GM19193 (cell line): ENCODE results near the gene IGDCC3.

ENCODE experiments used
- POLR2A ChIP-seq: IDR thresholded peaks from 4 replicates; pipeline ENCODE4 v1.6.1; 2011; ENCODE audit not compliant: insufficient read depth, insufficient read length; ENCODE audit errors: extremely low read depth

The IGDCC3 gene

GRCh38 chr15:65372787-65373067 lies 5.1 kb downstream of the IGDCC3 start:
- TF ChIP-seq POLR2A = no peak

- TF ChIP-seq POLR2A = no peak
These were observed 5.6 kb downstream of the IGDCC3 start for GRCh38 chr15:65371976-65372786.

DNA sequence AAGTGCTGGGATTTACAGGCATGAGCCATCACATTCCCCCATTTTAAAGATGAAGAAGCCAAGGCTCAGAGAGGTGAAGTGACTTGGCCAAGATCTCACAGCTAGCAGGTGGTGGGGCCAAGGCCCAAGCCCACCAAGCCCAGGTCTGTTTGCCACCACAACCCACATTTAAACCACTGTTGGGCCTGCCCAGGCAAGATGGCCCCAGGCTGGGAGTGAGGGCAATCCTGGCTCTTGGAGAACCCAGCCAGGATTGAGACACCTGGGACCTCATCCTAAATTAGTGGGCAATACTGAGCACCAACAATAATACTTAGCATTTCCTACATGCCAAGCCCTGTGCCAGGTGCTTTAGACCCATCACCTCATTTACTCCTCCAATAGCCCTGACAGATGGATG lies 6.9 kb downstream of the IGDCC3 start:
- no peak for TF ChIP-seq POLR2A

GRCh38 chr15:65369651-65370050 lies 8.2 kb downstream of the IGDCC3 start:
- no peak for TF ChIP-seq POLR2A

- TF ChIP-seq POLR2A = no peak
These were observed 8.6 kb downstream of the IGDCC3 start for GRCh38 chr15:65369212-65369547.

GRCh38 chr15:65368302-65369211 lies 9.2 kb downstream of the IGDCC3 start:
- no peak for TF ChIP-seq POLR2A

GRCh38 chr15:65366122-65366892 lies 11.5 kb downstream of the IGDCC3 start:
- TF ChIP-seq POLR2A = no peak

DNA sequence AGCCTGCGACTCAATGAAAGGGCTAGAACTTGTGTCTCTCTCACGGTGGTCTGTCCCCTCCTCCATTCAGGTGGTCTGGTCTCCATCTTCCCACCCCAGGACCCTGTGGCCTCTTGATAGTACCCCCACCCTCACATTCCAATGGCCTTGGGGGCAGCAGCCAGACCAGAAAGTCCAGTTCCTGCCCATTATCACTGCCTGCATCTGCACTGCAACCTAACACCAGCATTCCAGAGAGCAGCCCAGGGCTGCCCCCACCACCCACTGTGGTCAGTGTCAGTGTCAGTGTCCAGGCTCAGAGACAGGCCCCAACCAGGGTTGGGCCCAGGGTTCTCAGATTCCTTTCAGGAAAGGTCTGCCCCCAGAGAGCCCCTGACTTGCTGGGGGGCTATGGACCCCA lies 12.6 kb downstream of the IGDCC3 start:
- TF ChIP-seq POLR2A = no peak

- TF ChIP-seq POLR2A = no peak
These were observed 14.0 kb downstream of the IGDCC3 start for GRCh38 chr15:65363766-65364165.

- TF ChIP-seq POLR2A = no peak
These were observed 14.5 kb downstream of the IGDCC3 start for GRCh38 chr15:65363306-65363705.

DNA sequence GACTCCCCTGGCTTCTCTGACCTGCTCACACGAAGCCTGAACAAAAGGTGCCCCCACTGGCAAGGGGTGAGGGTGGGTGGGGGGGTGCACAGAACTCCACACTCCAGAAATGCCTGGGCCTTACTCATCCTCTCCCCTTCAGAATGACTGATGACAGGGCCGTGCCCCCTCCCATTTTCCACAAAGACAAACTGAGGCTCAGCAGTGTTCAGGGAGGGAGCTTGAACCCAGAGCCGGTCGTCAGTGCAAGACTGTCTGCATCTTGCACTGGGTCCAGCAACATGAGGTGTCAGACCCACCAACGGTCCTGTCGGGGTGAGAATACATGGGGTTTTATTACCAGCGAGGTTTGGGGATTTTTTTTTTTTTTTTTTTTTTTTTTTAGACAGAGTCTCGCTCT lies 15.3 kb downstream of the IGDCC3 start:
- no peak for TF ChIP-seq POLR2A

- no peak for TF ChIP-seq POLR2A
These were observed 15.9 kb downstream of the IGDCC3 start for GRCh38 chr15:65361708-65362459.

DNA sequence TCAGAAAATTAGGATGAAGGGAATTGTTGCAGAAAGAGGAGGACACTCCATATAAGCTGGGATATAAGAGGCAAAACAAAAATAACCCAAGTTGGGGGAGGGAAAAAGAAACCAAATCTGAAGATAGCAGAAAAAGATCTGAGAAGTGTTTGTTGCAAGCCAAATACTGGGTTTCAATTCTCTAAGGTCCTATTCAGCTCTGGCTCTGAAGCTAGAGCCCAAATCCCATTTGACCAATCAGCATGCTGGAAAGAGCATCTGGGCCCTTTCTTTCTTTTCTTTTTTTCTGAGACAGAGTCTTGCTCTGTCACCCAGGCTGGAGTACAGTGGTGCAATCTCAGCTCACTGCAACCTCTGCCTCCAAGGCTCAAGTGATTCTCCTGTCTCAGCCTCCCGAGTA lies 17.3 kb downstream of the IGDCC3 start:
- no peak for TF ChIP-seq POLR2A

DNA sequence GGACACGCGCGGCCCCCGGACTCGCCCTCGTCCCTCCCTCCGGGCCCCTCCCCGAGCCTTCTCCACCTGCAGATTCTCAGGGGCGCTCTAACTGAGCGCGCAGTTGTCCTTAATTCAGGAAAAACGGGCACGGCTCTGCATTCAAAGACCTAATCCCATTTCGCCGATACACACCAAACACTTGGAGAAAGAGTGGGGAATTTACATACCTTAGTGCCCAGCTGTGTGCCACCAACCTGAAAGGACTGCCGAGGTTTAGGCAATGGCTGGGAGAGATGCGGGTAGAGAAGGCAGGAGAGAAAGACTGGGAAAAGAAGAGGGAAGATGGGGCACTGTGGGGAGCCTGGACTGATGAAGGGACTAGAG lies 21.8 kb downstream of the IGDCC3 start:
- no peak for TF ChIP-seq POLR2A
